Activated CD4-positive, alpha-beta T cell treated with anti-CD3 and anti-CD28 coated beads, Interleukin-2, amount 50 U/mL, for 16 hours (primary cell): ENCODE results near the gene ZNF276.

Source experiments
- DNase-seq: peaks from one replicate; pipeline ENCODE4 v3.0.0-alpha.2; 2020

Gene ZNF276

GRCh38 chr16:89785523-89786155 is 64.3 kb downstream of the ZNF276 start:
- DNase-seq: no peak

GRCh38 chr16:89786474-89787364 is 65.4 kb downstream of the ZNF276 start:
- DNase-seq: no peak

DNA sequence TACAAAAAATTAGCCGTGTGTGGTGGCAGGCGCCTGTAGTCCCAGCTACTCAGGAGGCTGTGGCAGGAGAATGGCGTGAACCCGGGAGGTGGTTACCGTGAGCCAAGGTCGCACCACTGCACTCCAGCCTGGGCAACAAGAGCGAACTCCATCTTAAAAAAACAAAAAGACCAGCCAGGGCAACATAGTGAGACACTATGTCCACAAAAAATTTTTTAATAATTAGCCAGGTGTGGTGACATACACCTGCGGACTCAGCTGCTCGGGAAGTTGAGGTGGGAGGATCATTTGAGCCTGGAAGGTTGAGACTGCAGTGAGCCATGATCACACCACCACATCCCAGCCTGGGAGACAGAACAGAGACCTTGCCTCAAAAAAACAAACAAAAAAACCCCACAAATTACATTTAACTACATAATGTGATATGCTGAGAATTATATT is 66.0 kb downstream of the ZNF276 start:
- no peak for DNase-seq
